DMS153 treated with DMSO at 0.1 percent for 48 hours (cell line): ENCODE results near the gene EIF5AL1.
"Not testable (repeated sequence)": the region's sequence is repeated elsewhere in the genome, so short reads cannot be mapped to it uniquely, and the experiment has no call there.

ENCODE experiments used
- DNase-seq: peaks from one replicate; lab custom pipeline; 2025; ENCODE audit not compliant: unreplicated experiment; lab: John Stamatoyannopoulos, UW

Gene EIF5AL1

GRCh38 chr10:79509306-79509933 lies 2.9 kb upstream of the EIF5AL1 start:
- DNase-seq: not testable (repeated sequence)

DNA sequence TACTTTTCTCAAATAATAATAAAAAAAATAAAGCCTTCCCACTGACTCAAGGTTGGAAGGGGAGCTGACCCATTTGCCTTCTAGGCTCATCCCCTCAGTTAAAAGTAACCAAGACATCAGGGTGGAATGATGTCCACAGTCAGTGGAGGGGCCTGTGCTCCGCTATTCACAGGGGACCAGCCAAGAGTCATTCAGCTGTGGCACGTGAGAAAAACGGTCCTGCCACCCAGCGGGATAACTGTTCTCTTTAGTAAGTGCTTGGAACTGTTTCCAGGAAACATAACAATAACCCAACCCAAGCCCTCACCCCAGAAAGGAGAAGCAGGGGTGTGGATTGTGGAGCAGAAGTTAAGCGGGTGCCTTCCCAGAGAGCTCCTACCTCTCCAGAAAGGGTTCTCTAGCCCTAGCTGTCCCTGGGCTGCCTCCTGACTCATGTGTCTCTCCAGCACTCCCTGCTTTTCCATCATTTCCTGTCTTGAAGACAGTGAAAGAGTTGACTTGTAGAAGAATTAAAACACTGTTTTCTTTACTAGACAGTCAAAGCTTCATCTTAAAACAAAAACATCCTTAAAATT lies 2.3 kb upstream of the EIF5AL1 start:
- DNase-seq: not testable (repeated sequence)

GRCh38 chr10:79516532-79517205 lies 4.3 kb downstream of the EIF5AL1 start:
- DNase-seq: not testable (repeated sequence)

DNA sequence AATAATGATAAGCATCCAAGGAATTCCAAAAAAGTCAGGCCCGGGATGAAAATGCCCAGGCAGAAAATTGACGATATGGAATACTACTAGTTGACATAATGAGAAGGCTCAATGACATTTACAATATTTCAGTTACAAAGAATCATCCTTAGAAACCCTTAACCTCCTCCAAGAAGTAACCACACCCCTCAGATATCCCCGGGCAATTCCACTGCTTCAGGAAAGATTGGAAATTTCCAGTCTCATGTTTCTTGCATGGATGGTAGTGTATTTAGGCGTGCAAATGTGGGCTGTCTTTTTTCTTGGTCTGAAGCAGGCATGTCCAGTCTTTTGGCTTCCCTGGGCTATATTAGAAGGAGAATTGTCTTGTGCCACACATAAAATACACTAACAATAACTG lies 5.2 kb downstream of the EIF5AL1 start:
- not testable (repeated sequence) for DNase-seq

GRCh38 chr10:79521751-79522150 lies 9.4 kb downstream of the EIF5AL1 start:
- not testable (repeated sequence) for DNase-seq

GRCh38 chr10:79522464-79522863 lies 10.1 kb downstream of the EIF5AL1 start:
- DNase-seq: not testable (repeated sequence)

DNA sequence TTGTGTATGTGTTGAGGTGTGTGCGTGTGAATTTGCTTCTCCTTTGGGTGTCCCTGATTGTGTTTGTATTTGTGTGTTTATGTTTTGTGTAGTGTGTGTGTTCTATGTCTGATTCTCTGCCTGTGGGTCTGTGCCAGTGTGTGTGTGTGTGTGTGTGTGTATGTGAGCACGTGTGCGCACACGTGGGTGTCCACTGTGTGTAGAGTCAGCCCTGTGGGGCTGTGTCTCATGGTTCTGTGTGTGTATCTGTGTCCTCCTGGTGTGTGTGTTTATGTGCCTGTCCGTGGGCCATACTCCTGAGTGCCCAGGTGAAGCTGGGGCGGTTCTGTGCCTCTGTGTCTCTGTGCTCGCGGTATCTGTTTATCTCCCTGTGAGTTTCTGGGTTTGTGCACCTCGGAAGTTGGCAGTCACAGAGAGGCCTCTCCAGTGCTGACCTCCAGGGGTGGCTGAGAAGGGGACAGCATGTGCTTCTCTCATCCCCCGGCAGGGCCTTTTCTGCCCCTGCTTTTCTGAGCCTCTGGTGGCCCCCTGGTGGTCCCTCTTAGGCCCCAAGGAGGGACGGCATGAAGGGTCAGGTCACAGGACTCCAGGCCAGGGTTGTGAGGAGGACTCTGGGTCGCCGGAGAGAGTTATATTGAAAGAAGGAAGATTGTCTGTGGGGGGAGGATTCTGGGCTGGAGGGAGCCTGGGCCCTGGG lies 11.0 kb downstream of the EIF5AL1 start:
- not testable (repeated sequence) for DNase-seq

DNA sequence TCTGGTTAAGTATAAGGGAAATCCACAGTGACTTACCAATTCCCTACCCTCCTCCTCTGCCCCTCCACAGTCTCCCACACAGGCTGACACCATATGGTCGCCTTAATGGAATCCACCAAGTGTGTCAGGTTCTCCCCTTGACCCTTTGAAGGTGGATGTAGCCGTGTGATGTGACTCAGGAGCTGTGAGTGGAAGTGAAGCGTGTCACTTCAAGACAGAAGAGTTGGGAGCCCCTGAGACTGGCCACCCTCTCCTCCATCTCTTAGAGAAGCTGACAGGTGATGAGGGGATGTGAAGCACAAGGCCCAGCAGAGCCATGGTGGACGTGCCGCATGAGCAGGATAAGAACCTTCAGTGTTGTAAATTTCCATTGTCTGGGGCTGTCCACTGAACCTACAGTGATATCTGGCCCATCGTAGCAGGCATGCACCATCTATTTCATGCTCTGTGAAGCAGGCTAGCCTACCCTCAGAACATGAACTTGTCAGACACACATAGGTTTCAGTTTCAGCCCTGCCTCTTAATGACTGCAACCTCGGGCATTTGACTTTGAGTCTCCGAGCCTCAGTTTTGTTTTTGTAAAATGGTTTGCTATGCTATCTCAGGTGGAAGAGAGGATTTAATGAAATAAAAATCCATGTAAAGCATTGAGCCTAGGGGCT lies 12.8 kb downstream of the EIF5AL1 start:
- DNase-seq: not testable (repeated sequence)

GRCh38 chr10:79528261-79528660 lies 15.9 kb downstream of the EIF5AL1 start:
- not testable (repeated sequence) for DNase-seq

- not testable (repeated sequence) for DNase-seq
These were observed 21.0 kb downstream of the EIF5AL1 start for GRCh38 chr10:79533142-79533902.

DNA sequence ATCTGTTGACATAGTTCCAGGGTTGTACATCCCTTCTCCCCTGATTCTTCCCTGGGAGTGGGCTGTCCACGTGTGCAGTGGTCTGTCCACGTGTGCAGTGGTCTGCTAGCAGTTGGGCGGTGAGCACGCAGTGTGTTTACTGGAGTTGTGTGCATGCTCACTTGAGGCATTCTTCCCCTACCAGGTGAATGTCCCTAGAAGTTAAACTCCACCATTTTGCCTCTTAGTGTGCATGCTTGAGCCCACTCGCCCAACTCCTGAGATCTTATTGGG lies 21.5 kb downstream of the EIF5AL1 start:
- DNase-seq: not testable (repeated sequence)

DNA sequence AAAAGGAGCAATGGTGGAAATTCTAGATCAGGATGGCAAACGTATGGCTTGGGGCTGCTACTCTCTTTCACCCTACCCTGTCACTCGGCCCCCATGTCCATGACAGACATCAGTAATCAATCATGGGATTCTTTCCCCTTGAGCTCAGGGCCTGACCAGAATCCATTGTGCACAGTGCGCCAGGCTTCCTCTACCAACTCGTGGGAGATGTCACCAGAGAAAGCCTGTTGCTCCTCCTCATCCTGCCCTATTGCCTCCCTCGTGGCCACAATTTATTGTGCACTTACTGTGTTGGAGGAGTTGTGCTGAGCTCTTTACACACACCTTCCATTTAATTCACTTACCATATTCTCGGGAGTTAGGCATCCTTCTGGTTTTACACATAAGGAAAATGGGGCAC lies 26.0 kb downstream of the EIF5AL1 start:
- DNase-seq: not testable (repeated sequence)

- not testable (repeated sequence) for DNase-seq
These were observed 28.6 kb downstream of the EIF5AL1 start for GRCh38 chr10:79540930-79541329.

- DNase-seq: no peak
These were observed 30.3 kb downstream of the EIF5AL1 start for GRCh38 chr10:79542626-79543025.

GRCh38 chr10:79544408-79544807 lies 32.1 kb downstream of the EIF5AL1 start:
- DNase-seq: not testable (repeated sequence)

- not testable (repeated sequence) for DNase-seq
These were observed 32.8 kb downstream of the EIF5AL1 start for GRCh38 chr10:79544926-79545659.

DNA sequence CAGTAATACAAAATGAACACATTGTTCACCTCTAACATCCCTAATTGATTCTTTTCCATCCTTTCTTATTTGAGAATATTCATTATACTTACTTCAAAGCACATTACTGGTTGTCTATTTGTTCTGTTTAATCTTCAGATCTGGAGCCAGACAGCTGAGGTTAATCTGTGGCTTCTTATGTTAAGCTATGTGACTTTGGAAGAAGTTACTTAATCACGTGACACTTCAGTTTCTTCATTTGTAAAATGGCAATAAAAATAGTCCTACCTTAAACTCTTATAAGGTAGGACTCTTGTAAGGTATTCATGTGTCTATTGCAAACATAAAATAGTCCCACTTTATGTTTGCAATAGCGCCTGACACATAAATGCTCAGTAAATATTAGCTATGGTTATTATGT lies 34.8 kb downstream of the EIF5AL1 start:
- DNase-seq: not testable (repeated sequence)

GRCh38 chr10:79547973-79548372 lies 35.6 kb downstream of the EIF5AL1 start:
- no peak for DNase-seq

GRCh38 chr10:79552143-79552542 lies 39.8 kb downstream of the EIF5AL1 start:
- DNase-seq: no peak
